ENCODE measurements around the gene SORBS2.

Gene SORBS2

DNA sequence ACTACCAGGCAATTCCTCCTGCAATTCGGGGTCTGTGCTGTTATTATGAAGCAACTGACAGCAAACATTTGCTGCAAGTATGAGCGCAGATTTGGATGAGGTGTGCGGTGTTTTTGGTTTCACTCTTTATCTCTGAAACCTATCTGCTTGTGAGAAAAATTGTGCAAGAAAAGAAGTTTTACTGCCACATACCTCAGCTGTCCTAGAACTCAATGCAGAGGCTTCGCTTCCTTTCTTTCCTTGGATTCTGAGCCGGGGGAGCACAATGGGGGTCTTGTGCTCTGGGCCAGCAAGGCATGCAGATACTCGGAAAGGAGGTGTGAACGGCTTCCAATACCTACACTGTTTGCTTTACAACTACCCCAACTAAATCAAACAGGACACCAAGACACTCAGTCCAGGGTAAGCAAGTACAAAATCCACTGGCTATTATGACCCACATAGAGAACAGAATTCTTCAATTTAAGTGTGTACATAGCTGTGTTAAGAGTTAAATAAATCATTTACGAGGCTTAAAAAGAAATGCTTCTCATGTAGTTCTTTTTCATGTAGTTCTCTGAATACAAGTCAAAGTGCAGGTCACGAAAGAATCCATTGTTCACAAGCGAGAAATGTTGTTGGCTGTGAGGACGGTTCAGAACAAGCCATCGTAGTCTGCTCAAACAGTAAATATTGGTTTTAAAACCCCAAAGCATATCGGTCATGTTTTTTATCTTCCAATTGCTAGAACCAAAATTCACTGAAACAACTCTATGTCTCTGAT lies 1.1 kb downstream of the SORBS2 start:
- Histone ChIP-seq H3K4me1 (ENCODE audit: control insufficient read depth, insufficient read depth, low read length) (peaks cover 8% of the 10 kb centered on the region), H3K27me3 (ENCODE audit: control insufficient read depth, insufficient read depth, low read length) (no peaks in the 10 kb centered on the region), H3K4me3 (ENCODE audit: low read length) (peak overlapping the region; percentile 71), H3K9me3 (ENCODE audit: control insufficient read depth, low read length) (no peaks in the 10 kb centered on the region), H3K9ac (ENCODE audit: low read length) (peak overlapping the region; percentile 79), H3K36me3 (ENCODE audit: control insufficient read depth, insufficient read depth, low read length) (no peaks in the 10 kb centered on the region)

DNA sequence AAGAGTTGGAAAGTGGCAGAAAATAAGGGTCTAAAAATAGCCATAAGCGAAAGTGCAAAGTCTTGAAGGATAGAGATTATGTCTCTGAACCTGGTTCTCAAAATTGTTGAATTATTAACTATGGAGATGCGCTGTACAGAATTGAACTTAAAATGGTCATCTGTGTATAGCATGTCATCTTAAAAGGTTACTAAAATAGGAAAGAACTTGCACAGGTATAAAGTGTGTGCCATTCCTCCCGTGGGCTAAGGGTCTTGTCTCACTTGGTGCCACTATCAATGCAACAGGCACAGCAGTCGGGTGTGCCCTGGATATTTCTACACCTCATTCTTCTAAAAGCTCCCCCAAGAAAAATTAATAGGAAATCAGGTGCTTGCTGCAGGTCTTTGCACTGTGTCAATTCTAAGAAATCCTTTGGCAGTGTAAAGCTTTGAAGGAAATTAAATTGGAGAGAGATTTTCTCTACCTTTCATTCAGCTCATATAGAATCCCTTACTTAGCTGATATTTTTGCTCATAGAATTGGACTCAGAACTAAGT lies 2.4 kb downstream of the SORBS2 start:
- H3K4me1 ChIP-seq (ENCODE audit: control insufficient read depth, insufficient read depth, low read length), result peaks cover 16% of the 10 kb centered on the region
- H3K4me3 ChIP-seq (ENCODE audit: low read length), result no peak overlapping the region
- peak overlapping the region; percentile 79 for H3K9ac ChIP-seq (ENCODE audit: low read length)
- no peaks in the 10 kb centered on the region for H3K9me3 ChIP-seq (ENCODE audit: control insufficient read depth, low read length)
- no peaks in the 10 kb centered on the region for H3K27me3 ChIP-seq (ENCODE audit: control insufficient read depth, insufficient read depth, low read length)
- H3K36me3 ChIP-seq (ENCODE audit: control insufficient read depth, insufficient read depth, low read length), result no peaks in the 10 kb centered on the region

DNA sequence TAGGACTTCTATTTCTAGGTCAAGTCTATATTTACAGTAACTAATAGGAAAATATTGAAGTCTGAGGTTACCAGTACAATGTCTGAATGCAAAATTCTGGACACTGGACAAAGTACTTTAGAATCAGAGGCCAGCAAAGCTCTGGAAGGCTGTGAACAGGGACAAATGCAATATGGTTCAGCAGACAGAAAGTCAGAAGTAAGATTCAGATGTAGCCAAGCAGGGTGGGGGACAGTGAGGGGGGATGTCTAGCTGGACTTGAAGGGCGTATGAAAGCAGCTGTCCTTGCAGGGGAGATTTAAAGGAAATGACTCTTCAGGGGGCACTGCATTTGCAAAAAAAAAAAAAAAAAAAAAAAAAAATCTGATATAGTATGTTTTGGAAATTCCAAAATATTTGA lies 2.9 kb downstream of the SORBS2 start:
- Histone ChIP-seq H3K4me1 (ENCODE audit: control insufficient read depth, insufficient read depth, low read length) (peaks cover 16% of the 10 kb centered on the region), H3K9ac (ENCODE audit: low read length) (peak overlapping the region; percentile 66), H3K4me3 (ENCODE audit: low read length) (no peak overlapping the region)

DNA sequence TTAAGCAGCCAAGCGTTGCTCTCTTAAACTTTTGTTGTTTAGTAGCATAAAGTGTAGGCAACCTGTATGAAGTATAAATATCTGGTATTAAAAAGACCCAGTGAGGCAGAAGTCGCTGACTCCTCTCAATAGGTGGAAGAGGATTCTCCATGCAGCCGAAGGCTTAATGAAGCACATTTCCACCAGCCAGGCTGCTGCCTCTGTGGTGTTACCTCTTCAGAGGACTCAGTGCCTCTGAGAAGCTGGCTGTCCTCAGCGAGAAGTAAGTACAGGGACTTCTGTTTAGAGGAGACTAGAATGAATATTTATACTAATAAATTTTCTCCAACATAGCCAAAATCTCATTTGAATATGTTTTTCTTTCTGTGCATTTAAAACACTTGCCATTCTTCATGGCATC lies 6.0 kb downstream of the SORBS2 start:
- H3K9ac ChIP-seq (ENCODE audit: low read length), result no peak overlapping the region
- no peaks in the 10 kb centered on the region for H3K36me3 ChIP-seq (ENCODE audit: control insufficient read depth, insufficient read depth, low read length)
- peaks cover 11% of the 10 kb centered on the region for H3K4me1 ChIP-seq (ENCODE audit: control insufficient read depth, insufficient read depth, low read length)
- no peak overlapping the region for H3K4me3 ChIP-seq (ENCODE audit: low read length)
- no peaks in the 10 kb centered on the region for H3K9me3 ChIP-seq (ENCODE audit: control insufficient read depth, low read length)
- no peaks in the 10 kb centered on the region for H3K27me3 ChIP-seq (ENCODE audit: control insufficient read depth, insufficient read depth, low read length)

More for the DNA sequence above, 2.9 kb downstream of the SORBS2 start:
- Histone ChIP-seq H3K36me3 (ENCODE audit: control insufficient read depth, insufficient read depth, low read length) (no peaks in the 10 kb centered on the region), H3K9me3 (ENCODE audit: control insufficient read depth, low read length) (no peaks in the 10 kb centered on the region), H3K27me3 (ENCODE audit: control insufficient read depth, insufficient read depth, low read length) (no peaks in the 10 kb centered on the region)

DNA sequence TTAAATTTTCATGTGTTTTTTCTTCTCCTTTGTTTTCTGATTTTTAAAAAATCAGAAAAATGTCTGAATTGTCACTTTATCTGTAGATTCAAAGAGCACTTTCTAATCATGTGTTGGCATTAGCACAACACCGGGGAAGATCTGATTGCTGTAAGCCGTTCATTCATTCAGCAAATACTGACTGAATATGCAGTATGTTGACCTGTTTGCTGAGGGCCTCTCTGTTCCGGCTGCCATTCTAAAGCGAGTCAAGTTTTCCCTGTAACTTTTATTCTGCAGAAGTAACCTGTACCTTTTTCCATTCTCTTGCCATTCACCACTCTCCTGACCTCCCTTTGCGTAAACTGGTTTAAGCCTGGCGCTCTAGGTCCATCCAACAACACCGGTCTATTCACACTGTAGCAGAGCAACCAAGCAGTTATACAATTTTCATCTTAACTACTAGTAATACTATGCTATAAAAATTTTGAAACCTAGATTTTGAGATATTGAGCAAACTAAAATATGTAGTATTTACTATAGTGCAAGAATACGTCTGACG lies 6.7 kb downstream of the SORBS2 start:
- Histone ChIP-seq H3K9me3 (ENCODE audit: control insufficient read depth, low read length) (no peaks in the 10 kb centered on the region), H3K27me3 (ENCODE audit: control insufficient read depth, insufficient read depth, low read length) (no peaks in the 10 kb centered on the region), H3K36me3 (ENCODE audit: control insufficient read depth, insufficient read depth, low read length) (no peaks in the 10 kb centered on the region), H3K9ac (ENCODE audit: low read length) (no peak overlapping the region), H3K4me1 (ENCODE audit: control insufficient read depth, insufficient read depth, low read length) (peaks cover 11% of the 10 kb centered on the region), H3K4me3 (ENCODE audit: low read length) (no peak overlapping the region)

DNA sequence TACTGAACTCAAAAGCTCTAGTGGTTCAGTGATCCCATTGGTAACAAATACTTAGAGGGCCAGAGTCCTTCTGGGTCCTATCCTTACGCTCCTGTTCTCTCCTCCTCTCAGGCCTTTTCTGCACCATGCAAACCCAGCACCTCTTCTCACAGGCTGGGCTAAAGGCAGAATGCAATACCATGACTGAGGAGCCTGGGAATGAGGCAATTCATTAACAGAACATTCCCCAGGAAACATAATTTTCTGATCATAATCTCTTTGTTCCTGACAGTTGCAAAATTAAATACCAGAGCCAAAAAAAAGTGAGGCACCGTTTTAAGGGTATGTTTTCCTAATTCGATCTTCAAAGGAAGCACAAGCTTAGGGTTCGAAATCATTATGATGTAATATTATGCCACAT lies 9.0 kb downstream of the SORBS2 start:
- no peak overlapping the region for H3K4me3 ChIP-seq (ENCODE audit: low read length)

DNA sequence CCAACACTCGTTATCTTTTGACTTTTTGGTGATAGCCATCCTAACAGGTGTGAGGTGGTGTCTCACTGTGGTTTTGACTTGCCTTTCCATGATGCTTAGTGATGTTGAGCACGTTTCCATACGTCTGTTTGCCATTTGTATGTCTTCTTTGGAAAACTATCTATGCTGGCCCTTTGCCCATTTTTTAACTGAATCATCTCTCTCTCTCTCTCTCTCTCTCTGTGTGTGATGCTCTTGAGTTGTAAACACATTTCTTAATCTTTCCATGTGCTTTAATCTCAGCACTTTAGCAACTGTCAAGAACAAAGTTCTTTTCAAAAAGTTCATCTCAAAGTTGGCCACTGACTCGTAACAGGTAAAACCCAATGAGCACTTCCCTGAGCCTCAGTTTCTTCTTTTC lies 10.5 kb downstream of the SORBS2 start:
- no peak overlapping the region for H3K4me3 ChIP-seq (ENCODE audit: low read length)

More for the DNA sequence above, 9.0 kb downstream of the SORBS2 start:
- Histone ChIP-seq H3K9me3 (ENCODE audit: control insufficient read depth, low read length) (no peaks in the 10 kb centered on the region), H3K9ac (ENCODE audit: low read length) (no peak overlapping the region), H3K27me3 (ENCODE audit: control insufficient read depth, insufficient read depth, low read length) (no peaks in the 10 kb centered on the region), H3K36me3 (ENCODE audit: control insufficient read depth, insufficient read depth, low read length) (no peaks in the 10 kb centered on the region), H3K4me1 (ENCODE audit: control insufficient read depth, insufficient read depth, low read length) (peaks cover 11% of the 10 kb centered on the region)

DNA sequence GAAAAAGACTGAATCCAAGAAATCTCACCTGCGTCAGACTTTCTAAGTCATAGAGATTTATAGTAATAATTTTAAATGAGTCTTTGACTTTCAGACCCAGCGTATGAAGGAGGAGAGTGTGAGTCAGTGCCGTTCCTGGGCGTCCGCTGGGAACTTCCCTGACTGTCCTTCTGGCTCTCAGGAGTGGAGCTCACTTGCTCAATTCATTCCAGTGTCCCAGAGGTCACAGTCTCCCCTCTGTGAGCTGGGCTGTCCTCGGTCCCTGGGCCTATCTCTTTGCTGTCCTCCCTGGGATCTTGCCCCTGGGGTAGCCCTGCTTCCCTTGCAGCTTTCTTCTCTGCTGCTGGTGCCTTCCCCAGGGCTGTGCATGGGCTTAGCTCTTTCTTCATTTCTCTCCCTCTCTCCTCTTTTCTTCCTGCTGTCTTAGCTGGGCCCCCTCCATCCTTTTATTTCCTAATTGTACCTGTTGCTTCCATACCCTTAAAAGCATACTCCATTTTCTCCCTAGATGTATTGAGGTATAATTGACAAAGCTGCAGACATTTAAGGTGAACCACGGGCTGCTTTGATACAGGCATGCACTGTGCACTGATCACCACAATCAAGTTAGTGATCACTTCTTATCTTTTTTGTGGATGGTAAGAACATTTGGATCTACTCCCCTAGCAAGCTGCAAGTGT lies 11.6 kb downstream of the SORBS2 start:
- Histone ChIP-seq H3K4me3 (ENCODE audit: low read length) (no peak overlapping the region), H3K9me3 (ENCODE audit: control insufficient read depth, low read length) (no peaks in the 10 kb centered on the region), H3K9ac (ENCODE audit: low read length) (no peak overlapping the region), H3K27me3 (ENCODE audit: control insufficient read depth, insufficient read depth, low read length) (no peaks in the 10 kb centered on the region), H3K36me3 (ENCODE audit: control insufficient read depth, insufficient read depth, low read length) (no peaks in the 10 kb centered on the region), H3K4me1 (ENCODE audit: control insufficient read depth, insufficient read depth, low read length) (peaks cover 3% of the 10 kb centered on the region)

More for the DNA sequence above, 10.5 kb downstream of the SORBS2 start:
- H3K9me3 ChIP-seq (ENCODE audit: control insufficient read depth, low read length), result no peaks in the 10 kb centered on the region
- no peaks in the 10 kb centered on the region for H3K27me3 ChIP-seq (ENCODE audit: control insufficient read depth, insufficient read depth, low read length)
- no peaks in the 10 kb centered on the region for H3K36me3 ChIP-seq (ENCODE audit: control insufficient read depth, insufficient read depth, low read length)
- H3K9ac ChIP-seq (ENCODE audit: low read length), result no peak overlapping the region
- H3K4me1 ChIP-seq (ENCODE audit: control insufficient read depth, insufficient read depth, low read length), result peaks cover 11% of the 10 kb centered on the region

DNA sequence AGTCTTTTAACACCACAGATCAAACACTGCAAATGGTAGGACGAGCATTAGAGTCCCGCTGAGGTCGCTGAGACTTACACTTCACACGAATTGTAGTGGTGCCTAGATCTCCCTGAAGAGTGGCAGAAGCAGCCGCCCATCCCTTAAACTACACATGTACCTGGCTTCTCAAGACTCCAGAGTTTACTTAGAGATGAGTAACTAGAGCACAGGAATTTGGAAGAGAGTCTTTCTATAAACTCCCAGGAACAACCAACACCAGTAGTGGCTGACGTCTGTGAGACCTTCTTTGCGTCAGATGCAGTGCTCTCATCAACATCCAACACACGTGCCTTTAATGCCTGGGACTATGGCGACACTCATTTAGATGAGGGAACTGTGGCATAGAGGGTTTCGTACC lies 12.6 kb downstream of the SORBS2 start:
- H3K4me1 ChIP-seq (ENCODE audit: control insufficient read depth, insufficient read depth, low read length), result no peaks in the 10 kb centered on the region
- H3K9ac ChIP-seq (ENCODE audit: low read length), result no peak overlapping the region
- no peak overlapping the region for H3K4me3 ChIP-seq (ENCODE audit: low read length)
- H3K27me3 ChIP-seq (ENCODE audit: control insufficient read depth, insufficient read depth, low read length), result no peaks in the 10 kb centered on the region
- H3K9me3 ChIP-seq (ENCODE audit: control insufficient read depth, low read length), result no peaks in the 10 kb centered on the region
- H3K36me3 ChIP-seq (ENCODE audit: control insufficient read depth, insufficient read depth, low read length), result no peaks in the 10 kb centered on the region

DNA sequence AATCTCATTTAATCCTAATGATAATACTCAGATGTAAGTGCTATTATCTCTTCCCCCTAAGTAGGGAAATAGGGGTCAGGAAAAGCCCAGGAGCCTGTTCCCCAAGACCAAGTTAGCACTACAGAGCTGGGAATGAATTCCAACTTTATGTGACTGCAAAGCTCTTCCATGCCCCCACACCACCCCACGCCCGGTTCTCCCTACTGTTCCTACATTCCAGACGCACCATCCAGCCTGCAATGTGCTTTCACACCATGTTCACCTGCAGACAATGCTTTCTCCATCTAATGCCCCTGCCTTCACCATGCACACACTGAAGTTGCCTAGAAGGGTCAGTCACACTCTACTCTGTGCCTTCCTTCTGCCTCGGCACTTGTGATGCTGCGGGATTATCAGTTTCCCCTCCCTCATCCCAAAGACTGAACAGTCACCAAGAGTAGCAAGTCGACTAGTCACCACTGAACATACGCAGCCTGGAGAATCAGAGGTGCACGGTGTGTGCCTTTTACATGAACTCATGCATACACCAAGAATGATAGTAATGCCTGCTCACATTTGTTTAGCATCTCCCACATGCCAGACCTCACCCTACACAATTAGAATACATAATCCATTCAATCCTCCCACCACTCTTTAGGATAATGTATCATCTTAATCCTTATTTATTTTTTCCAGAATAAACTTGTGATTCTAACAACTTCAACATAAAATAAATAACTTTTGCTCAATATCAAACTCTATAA lies 14.2 kb downstream of the SORBS2 start:
- Histone ChIP-seq H3K4me1 (ENCODE audit: control insufficient read depth, insufficient read depth, low read length) (no peaks in the 10 kb centered on the region), H3K36me3 (ENCODE audit: control insufficient read depth, insufficient read depth, low read length) (no peaks in the 10 kb centered on the region), H3K27me3 (ENCODE audit: control insufficient read depth, insufficient read depth, low read length) (no peaks in the 10 kb centered on the region), H3K9me3 (ENCODE audit: control insufficient read depth, low read length) (no peaks in the 10 kb centered on the region), H3K9ac (ENCODE audit: low read length) (no peak overlapping the region), H3K4me3 (ENCODE audit: low read length) (no peak overlapping the region)

DNA sequence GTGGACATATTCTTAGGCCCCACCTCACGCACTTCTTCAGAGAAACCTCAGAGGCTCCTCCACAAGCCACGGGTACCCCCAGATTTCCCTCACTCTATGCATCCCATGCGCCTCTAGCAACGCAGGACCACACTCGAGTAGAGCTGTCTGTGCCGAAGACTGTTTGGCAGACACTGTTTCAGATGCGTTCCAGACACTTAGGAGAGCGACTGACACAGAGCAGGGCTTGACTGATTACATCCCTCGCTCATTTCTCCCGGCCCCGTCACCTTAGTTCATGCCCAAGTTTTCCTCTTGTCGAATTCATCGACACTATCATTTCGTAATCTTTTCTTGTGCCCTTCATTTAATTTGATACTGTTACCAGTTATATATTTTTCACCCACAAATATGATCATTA lies 15.0 kb downstream of the SORBS2 start:
- Histone ChIP-seq H3K9ac (ENCODE audit: low read length) (no peak overlapping the region), H3K9me3 (ENCODE audit: control insufficient read depth, low read length) (no peaks in the 10 kb centered on the region), H3K36me3 (ENCODE audit: control insufficient read depth, insufficient read depth, low read length) (no peaks in the 10 kb centered on the region), H3K4me3 (ENCODE audit: low read length) (no peak overlapping the region), H3K4me1 (ENCODE audit: control insufficient read depth, insufficient read depth, low read length) (no peaks in the 10 kb centered on the region), H3K27me3 (ENCODE audit: control insufficient read depth, insufficient read depth, low read length) (no peaks in the 10 kb centered on the region)
